ENCODE data around the gene IRX5. TPM values are rescaled to one million over a fixed set of nuclear protein-coding genes. Genes with fewer than 3 reads are reported as not detected.

IRX5 gene
- total RNA-seq, 2 experiments from 2014 or later: not detected

- ChIA-PET CTCF (no interaction called here), POLR2A (no interaction called here)
- Histone ChIP-seq H3K36me3 (ENCODE audit: insufficient read depth, low read length) (no peaks in the 10 kb centered on the region), H3K4me3 (ENCODE audit: low read length) (no peak overlapping the region), H3K27ac (ENCODE audit: low read depth in 1 of 2, low read length in 2 of 2) (no peak overlapping the region), H3K4me1 (ENCODE audit: insufficient read depth, low read length) (no peaks in the 10 kb centered on the region), H3K27me3 (ENCODE audit: control insufficient read depth in 1 of 2, insufficient read depth in 2 of 2, low read length in 2 of 2) (no peaks in the 10 kb centered on the region), H3K9me3 (ENCODE audit: control insufficient read depth in 1 of 2, insufficient read depth in 1 of 2, low read length in 2 of 2) (peaks cover 0 to 10% of the 10 kb centered on the region in 2 experiments)
- DNase-seq (no peak), ATAC-seq (ENCODE audit: poor library complexity) (no peak)
- intact Hi-C loops (cut with DNase I, micrococcal nuclease): no loop called here
- H3K27me3 Mint-ChIP-seq: peaks cover 5% of the 10 kb centered on the region
- H3K27ac Mint-ChIP-seq: no peak overlapping the region
- no peaks in the 10 kb centered on the region for H3K4me1 Mint-ChIP-seq (ENCODE audit: low read depth)
- H3K4me3 Mint-ChIP-seq: no peak overlapping the region
- no peaks in the 10 kb centered on the region for H3K9me3 Mint-ChIP-seq
- H3K36me3 Mint-ChIP-seq (ENCODE audit: low read depth): no peaks in the 10 kb centered on the region
- TF ChIP-seq, protein P1, sequence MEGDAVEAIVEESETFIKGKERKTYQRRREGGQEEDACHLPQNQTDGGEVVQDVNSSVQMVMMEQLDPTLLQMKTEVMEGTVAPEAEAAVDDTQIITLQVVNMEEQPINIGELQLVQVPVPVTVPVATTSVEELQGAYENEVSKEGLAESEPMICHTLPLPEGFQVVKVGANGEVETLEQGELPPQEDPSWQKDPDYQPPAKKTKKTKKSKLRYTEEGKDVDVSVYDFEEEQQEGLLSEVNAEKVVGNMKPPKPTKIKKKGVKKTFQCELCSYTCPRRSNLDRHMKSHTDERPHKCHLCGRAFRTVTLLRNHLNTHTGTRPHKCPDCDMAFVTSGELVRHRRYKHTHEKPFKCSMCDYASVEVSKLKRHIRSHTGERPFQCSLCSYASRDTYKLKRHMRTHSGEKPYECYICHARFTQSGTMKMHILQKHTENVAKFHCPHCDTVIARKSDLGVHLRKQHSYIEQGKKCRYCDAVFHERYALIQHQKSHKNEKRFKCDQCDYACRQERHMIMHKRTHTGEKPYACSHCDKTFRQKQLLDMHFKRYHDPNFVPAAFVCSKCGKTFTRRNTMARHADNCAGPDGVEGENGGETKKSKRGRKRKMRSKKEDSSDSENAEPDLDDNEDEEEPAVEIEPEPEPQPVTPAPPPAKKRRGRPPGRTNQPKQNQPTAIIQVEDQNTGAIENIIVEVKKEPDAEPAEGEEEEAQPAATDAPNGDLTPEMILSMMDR (IDR thresholded peaks at IDR 0.05): no peak
Observed at GRCh38 chr16:54968784-54969183, 38.1 kb downstream of the IRX5 start.

- no peaks in the 10 kb centered on the region for H3K36me3 Mint-ChIP-seq (ENCODE audit: low read depth)
- H3K9me3 Mint-ChIP-seq: no peaks in the 10 kb centered on the region
- H3K27ac Mint-ChIP-seq: no peak overlapping the region
- intact Hi-C loops (cut with DNase I, micrococcal nuclease): no loop called here
- no peaks in the 10 kb centered on the region for H3K4me1 Mint-ChIP-seq (ENCODE audit: low read depth)
- no peak for DNase-seq
- ChIA-PET CTCF (no interaction called here), POLR2A (no interaction called here)
- Histone ChIP-seq H3K4me3 (ENCODE audit: low read length) (no peak overlapping the region), H3K36me3 (ENCODE audit: insufficient read depth, low read length) (no peaks in the 10 kb centered on the region), H3K9me3 (ENCODE audit: control insufficient read depth in 1 of 2, insufficient read depth in 1 of 2, low read length in 2 of 2) (peaks cover 0 to 10% of the 10 kb centered on the region in 2 experiments), H3K4me1 (ENCODE audit: insufficient read depth, low read length) (no peaks in the 10 kb centered on the region), H3K27me3 (ENCODE audit: control insufficient read depth in 1 of 2, insufficient read depth in 2 of 2, low read length in 2 of 2) (no peaks in the 10 kb centered on the region), H3K27ac (ENCODE audit: low read depth in 1 of 2, low read length in 2 of 2) (no peak overlapping the region)
- peaks cover 10% of the 10 kb centered on the region for H3K27me3 Mint-ChIP-seq
- no peak for ATAC-seq (ENCODE audit: poor library complexity)
- TF ChIP-seq, protein P1 (IDR thresholded peaks at IDR 0.05): no peak
- no peak overlapping the region for H3K4me3 Mint-ChIP-seq
Observed at GRCh38 chr16:54970016-54970415, 39.4 kb downstream of the IRX5 start.

DNA sequence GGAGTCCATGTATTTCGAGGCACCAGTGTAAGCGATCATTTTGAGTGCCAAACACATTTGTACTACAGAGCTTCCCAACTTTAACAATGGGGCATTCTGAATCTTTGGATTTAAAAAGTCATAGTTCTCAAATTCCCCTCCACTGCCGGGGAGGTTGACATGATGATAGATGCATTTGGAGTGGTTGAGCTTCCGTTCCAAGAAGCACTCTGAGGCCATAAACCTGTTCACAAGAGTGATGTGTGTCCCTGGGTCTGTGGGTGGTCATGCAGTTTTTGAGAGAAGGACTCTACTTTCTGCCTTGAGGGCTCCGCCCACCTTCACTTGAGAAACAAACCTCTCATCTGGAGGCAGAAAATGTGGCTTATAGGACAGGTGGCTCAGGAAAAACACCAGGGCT, 43.7 kb downstream of the IRX5 start:
- Mint-ChIP-seq H3K36me3 (ENCODE audit: low read depth) (no peaks in the 10 kb centered on the region), H3K4me3 (no peak overlapping the region), H3K27ac (no peak overlapping the region), H3K4me1 (ENCODE audit: low read depth) (no peaks in the 10 kb centered on the region), H3K27me3 (peaks cover 17% of the 10 kb centered on the region), H3K9me3 (no peaks in the 10 kb centered on the region)
- POLR2A ChIA-PET: no interaction called here
- TF ChIP-seq, protein P1 (IDR thresholded peaks at IDR 0.05): no peak
- Histone ChIP-seq H3K27ac (ENCODE audit: low read depth in 1 of 2, low read length in 2 of 2) (no peak overlapping the region), H3K4me3 (ENCODE audit: low read length) (no peak overlapping the region), H3K36me3 (ENCODE audit: insufficient read depth, low read length) (no peaks in the 10 kb centered on the region), H3K4me1 (ENCODE audit: insufficient read depth, low read length) (no peaks in the 10 kb centered on the region), H3K27me3 (ENCODE audit: control insufficient read depth in 1 of 2, insufficient read depth in 2 of 2, low read length in 2 of 2) (no peaks in the 10 kb centered on the region), H3K9me3 (ENCODE audit: control insufficient read depth in 1 of 2, insufficient read depth in 1 of 2, low read length in 2 of 2) (peaks cover 0 to 13% of the 10 kb centered on the region in 2 experiments)
- DNase-seq (no peak), ATAC-seq (ENCODE audit: poor library complexity) (no peak)
- CTCF ChIA-PET: no interaction called here
- intact Hi-C loops (cut with DNase I, micrococcal nuclease): no loop called here

Data from CD4-positive, alpha-beta T cell (primary cell).